Hepatocyte (in vitro differentiated cells): ENCODE results near the gene NDUFS6. TPM values are rescaled to one million over a fixed set of nuclear protein-coding genes. Genes with fewer than 3 reads are reported as not detected.

Experiments
- DNase-seq: peaks from one replicate; pipeline ENCODE4 v3.0.0-alpha.2; 2016; ENCODE audit warnings: low spot score
- H2AFZ ChIP-seq: fragments of 200-600 bp; sonication (generic); 2 replicates; pipeline ENCODE4 v1.6.0; 2016; ENCODE audit warnings: antibody characterized with exemption, mild to moderate bottlenecking
- H3K27ac ChIP-seq: fragments of 200-600 bp; sonication (generic); 2 replicates; pipeline ENCODE4 v1.5.1; 2016; ENCODE audit warnings: mild to moderate bottlenecking
- H3K27me3 ChIP-seq: fragments of 200-600 bp; sonication (generic); 2 replicates; pipeline ENCODE4 v1.6.1; 2016
- H3K36me3 ChIP-seq: fragments of 200-600 bp; sonication (generic); replicated peaks from 2 replicates; pipeline ENCODE4 v1.5.1; 2016; ENCODE audit warnings: low read depth; ENCODE audit not compliant: insufficient read depth
- H3K4me1 ChIP-seq: fragments of 200-600 bp; sonication (generic); 2 replicates; pipeline ENCODE4 v1.5.1; 2016; ENCODE audit warnings: mild to moderate bottlenecking, moderate library complexity; ENCODE audit not compliant: insufficient read depth
- H3K4me2 ChIP-seq: fragments of 200-600 bp; sonication (generic); 2 replicates; pipeline ENCODE4 v1.6.0; 2016
- H3K4me3 ChIP-seq: fragments of 200-600 bp; sonication (generic); 2 replicates; pipeline ENCODE4 v1.5.1; 2016; ENCODE audit warnings: mild to moderate bottlenecking
- H3K79me2 ChIP-seq: fragments of 200-600 bp; sonication (generic); 2 replicates; pipeline ENCODE4 v1.6.0; 2017; ENCODE audit warnings: mild to moderate bottlenecking
- H3K9me2 ChIP-seq: fragments of 200-600 bp; sonication (generic); replicated peaks from 2 replicates; pipeline ENCODE4 v1.6.0; 2017; ENCODE audit warnings: mild to moderate bottlenecking; ENCODE audit not compliant: insufficient read depth
- H3K9me3 ChIP-seq: fragments of 200-600 bp; sonication (generic); 2 replicates; pipeline ENCODE4 v1.5.1; 2016; ENCODE audit warnings: low read depth, mild to moderate bottlenecking
- H4K20me1 ChIP-seq: fragments of 200-600 bp; sonication (generic); 2 replicates; pipeline ENCODE4 v1.6.0; 2016; ENCODE audit warnings: mild to moderate bottlenecking; ENCODE audit not compliant: insufficient read depth, poor library complexity, severe bottlenecking
- EZH2 ChIP-seq: fragments of 200-600 bp; sonication (generic); IDR thresholded peaks from 2 replicates; pipeline ENCODE4 v1.6.1; 2016; ENCODE audit warnings: antibody characterized with exemption, mild to moderate bottlenecking, borderline replicate concordance
- EZH2phosphoT487 ChIP-seq: fragments of 200-600 bp; sonication (generic); IDR thresholded peaks from one replicate; pipeline ENCODE4 v1.6.1; 2018; ENCODE audit warnings: antibody characterized with exemption, mild to moderate bottlenecking, low read depth, moderate library complexity; ENCODE audit not compliant: unreplicated experiment, severe bottlenecking
- WGBS: methylation state at CpG from one replicate; pipeline ENCODE4 v1.1.6; 2016; ENCODE audit warnings: low lambda C conversion rate; ENCODE audit errors: missing lambda C conversion rate; 5-methylcytosine and 5-hydroxymethylcytosine counted together
- polyA plus RNA-seq: library from polyadenylated mRNA; unstranded; fragments of >200 nt; fragmentation: Nextera tagmentation; extraction: Ambion mirVana; gene quantifications from 2 replicates; pipeline ENCODE4 v1.2.1, GENCODE V29; 2016
- total RNA-seq: library from RNA; depleted of rRNA; stranded (reverse); fragments of >200 nt; gene quantifications from 2 replicates; pipeline ENCODE4 v1.2.3, GENCODE V29; 2014
- TF ChIP-seq, protein P1 (sequence below): fragments of 200-600 bp; sonication (generic); IDR thresholded peaks from 2 replicates; pipeline ENCODE4 v1.5.1; 2016; ENCODE audit warnings: antibody characterized with exemption, mild to moderate bottlenecking; ENCODE audit not compliant: poor library complexity

Gene NDUFS6
- total and polyA plus RNA-seq, 2 experiments from 2014 or later, result 29.3 to 108 TPM

DNA sequence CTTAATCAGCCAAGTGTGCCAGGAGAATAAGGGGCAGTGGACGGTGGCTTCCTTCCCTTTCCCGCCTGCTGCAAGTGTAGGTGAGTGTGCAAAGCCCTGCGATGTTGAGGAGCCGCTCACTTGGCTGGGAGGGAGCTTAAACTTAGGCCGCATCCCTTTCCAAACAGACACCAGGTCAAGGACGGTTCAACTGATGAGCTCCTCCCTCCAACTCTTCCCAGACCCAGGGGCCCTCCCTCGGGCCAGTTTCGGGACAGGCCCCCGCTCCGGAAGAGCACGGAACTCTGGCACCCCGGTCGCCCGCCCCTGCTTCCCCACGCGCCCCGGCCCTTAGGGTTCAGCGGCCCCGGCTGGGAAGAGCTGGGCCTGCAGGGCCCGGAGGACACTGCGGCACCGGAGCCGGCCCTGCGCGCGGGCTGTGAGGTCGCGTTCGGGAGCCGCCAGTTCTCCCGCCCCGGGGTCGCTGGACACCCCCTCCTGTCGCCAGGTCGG lies 2.1 kb upstream of the NDUFS6 start:
- under 1% methylated on average over 25 of the region's 35 CpGs for WGBS
- peak overlapping the region; percentile 90 for H2AFZ ChIP-seq
- H3K4me2 ChIP-seq, result peak overlapping the region; percentile 96
- H3K9me2 ChIP-seq, result no peaks in the 10 kb centered on the region
- peaks cover 14% of the 10 kb centered on the region for H3K4me1 ChIP-seq
- peak; percentile 63 for DNase-seq
- peaks cover 47% of the 10 kb centered on the region for H3K79me2 ChIP-seq
- no peaks in the 10 kb centered on the region for H3K36me3 ChIP-seq
- H3K4me3 ChIP-seq, result peak overlapping the region; percentile 84
- H3K27me3 ChIP-seq, result no peaks in the 10 kb centered on the region
- H4K20me1 ChIP-seq, result no peaks in the 10 kb centered on the region
- no peaks in the 10 kb centered on the region for H3K9me3 ChIP-seq
- peak overlapping the region; percentile 41 for H3K27ac ChIP-seq
- no peak for TF ChIP-seq EZH2phosphoT487
- TF ChIP-seq EZH2, result no peak
- TF ChIP-seq, protein P1, sequence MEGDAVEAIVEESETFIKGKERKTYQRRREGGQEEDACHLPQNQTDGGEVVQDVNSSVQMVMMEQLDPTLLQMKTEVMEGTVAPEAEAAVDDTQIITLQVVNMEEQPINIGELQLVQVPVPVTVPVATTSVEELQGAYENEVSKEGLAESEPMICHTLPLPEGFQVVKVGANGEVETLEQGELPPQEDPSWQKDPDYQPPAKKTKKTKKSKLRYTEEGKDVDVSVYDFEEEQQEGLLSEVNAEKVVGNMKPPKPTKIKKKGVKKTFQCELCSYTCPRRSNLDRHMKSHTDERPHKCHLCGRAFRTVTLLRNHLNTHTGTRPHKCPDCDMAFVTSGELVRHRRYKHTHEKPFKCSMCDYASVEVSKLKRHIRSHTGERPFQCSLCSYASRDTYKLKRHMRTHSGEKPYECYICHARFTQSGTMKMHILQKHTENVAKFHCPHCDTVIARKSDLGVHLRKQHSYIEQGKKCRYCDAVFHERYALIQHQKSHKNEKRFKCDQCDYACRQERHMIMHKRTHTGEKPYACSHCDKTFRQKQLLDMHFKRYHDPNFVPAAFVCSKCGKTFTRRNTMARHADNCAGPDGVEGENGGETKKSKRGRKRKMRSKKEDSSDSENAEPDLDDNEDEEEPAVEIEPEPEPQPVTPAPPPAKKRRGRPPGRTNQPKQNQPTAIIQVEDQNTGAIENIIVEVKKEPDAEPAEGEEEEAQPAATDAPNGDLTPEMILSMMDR, result no peak

DNA sequence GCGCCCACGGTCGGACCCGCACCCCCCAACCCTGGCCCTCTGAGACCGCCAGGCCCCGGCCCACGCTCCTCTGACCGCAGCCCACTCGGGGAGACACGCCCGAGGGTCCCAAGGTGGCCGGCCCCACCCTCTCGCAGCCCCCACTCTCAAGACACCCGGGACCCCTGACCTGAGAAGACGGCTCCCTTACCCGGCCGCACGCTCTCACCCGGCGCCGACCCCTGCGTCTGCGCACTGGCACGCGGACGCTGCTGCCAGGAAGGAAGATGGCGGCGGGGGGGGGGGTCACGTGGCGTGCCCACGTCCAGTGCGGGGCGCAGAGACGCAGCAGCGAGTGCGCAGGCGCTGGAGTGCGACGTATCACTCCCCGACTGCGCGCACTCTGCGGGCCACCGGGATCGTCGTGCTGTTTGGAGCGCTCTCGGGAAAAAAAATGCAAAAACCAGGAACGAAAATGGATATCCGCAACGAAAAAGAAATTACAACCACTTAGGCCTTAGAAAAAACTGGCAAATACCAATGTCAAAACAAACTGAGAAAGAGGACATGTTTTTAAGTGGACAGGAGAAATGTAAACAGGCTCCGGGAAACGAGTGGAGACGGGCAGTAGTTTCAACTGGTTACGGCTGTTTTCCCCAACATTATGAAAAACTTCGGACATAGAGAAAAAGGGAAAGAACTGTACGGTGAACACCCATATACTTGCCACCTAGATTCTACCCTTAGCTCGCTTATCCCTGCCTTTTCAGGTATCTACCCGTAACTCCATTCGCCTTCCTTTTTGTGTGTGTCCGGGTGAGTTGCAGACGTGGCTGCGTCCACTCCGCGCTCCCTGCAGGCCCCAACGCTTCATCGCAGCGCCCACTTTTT lies 1.4 kb upstream of the NDUFS6 start, which contains the start of gene MRPL36:
Gene MRPL36 (minus strand): TSS at position 236 of the 870 bp plus-strand sequence. CDS start 902 bp downstream, outside the sequence.
- Histone ChIP-seq H3K79me2 (peaks cover 52% of the 10 kb centered on the region), H3K4me2 (peak within 1 kb of the TSS; percentile 96), H4K20me1 (no peaks in the 10 kb centered on the region), H3K4me3 (peak within 1 kb of the TSS; percentile 92), H2AFZ (peak within 1 kb of the TSS; percentile 90), H3K9me2 (no peaks in the 10 kb centered on the region), H3K27me3 (no peaks in the 10 kb centered on the region), H3K36me3 (no peaks in the 10 kb centered on the region), H3K9me3 (no peaks in the 10 kb centered on the region), H3K4me1 (peaks cover 14% of the 10 kb centered on the region), H3K27ac (peak within 1 kb of the TSS; percentile 83)
- under 1% methylated on average over 58 of the region's 68 CpGs for WGBS
- DNase-seq, result peak; percentile 98
- TF ChIP-seq, protein P1, result no peak
- TF ChIP-seq EZH2 (no peak), EZH2phosphoT487 (no peak)

DNA sequence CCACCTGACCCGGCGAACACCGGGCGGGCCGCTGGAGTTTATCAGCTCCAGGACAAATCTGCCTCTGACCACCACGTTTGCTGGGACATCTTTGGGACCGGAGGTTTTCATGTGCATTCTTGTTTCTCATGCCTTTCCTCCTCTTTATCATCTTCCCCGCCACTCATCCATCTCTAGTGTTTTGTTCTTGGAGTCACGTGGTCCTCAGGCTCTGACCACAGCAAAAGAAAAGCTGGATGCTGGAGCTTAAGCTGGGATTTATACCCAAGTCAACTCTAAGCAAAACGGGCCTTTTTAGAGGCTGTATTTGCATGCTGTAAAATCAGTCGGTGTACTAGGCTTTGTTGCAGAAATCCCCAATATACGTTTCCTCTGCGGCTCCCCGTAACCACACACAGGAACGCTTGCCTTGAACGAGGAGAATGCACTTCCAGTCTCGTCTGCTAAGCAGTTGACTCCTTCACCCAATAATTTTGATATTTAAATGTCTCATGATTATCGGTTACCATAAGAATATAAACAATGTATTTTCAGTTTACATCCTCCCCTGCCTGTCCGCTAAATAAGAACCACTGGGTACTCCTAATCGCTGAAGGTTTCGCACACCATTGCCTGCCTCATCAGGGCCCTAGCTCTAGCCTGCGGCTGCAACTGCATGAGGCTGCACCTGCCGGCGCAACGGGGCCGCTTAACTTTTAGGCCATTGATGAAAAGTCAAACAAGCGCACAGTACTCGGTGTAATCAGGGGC lies 560 bp upstream of the NDUFS6 start:
- no peak for DNase-seq
- no peaks in the 10 kb centered on the region for H3K9me2 ChIP-seq
- H4K20me1 ChIP-seq, result no peaks in the 10 kb centered on the region
- H3K27ac ChIP-seq, result peak overlapping the region; percentile 83
- WGBS, result under 1% methylated on average over 28 of the region's 28 CpGs
- H3K4me3 ChIP-seq, result peak overlapping the region; percentile 92
- H3K4me1 ChIP-seq, result peaks cover 14% of the 10 kb centered on the region
- H3K9me3 ChIP-seq, result no peaks in the 10 kb centered on the region
- H3K79me2 ChIP-seq, result peaks cover 55% of the 10 kb centered on the region
- TF ChIP-seq EZH2, result no peak
- TF ChIP-seq, protein P1, result no peak
- TF ChIP-seq EZH2phosphoT487, result no peak
- H3K36me3 ChIP-seq, result no peaks in the 10 kb centered on the region
- H3K4me2 ChIP-seq, result peak overlapping the region; percentile 96
- no peaks in the 10 kb centered on the region for H3K27me3 ChIP-seq
- H2AFZ ChIP-seq, result peak overlapping the region; percentile 64
